ENCODE data around the gene DLG2. TPM values are rescaled to one million over a fixed set of nuclear protein-coding genes. Genes with fewer than 3 reads are reported as not detected.
"Not testable (repeated sequence)": the region's sequence is repeated elsewhere in the genome, so short reads cannot be mapped to it uniquely, and the experiment has no call there.

DLG2 gene
- total RNA-seq, 1 experiment from 2014 or later: 12.1 TPM

- Histone ChIP-seq H3K36me3 (no peaks in the 10 kb centered on the region), H3K9me3 (replicated peaks) (no peaks in the 10 kb centered on the region), H3K4me1 (no peaks in the 10 kb centered on the region), H3K4me3 (no peak overlapping the region), H3K27me3 (peaks cover 20% of the 10 kb centered on the region), H3K27ac (no peak overlapping the region)
- DNase-seq: no peak
Observed at GRCh38 chr11:83438438-83438837, 2188.7 kb downstream of the DLG2 start.

- no peaks in the 10 kb centered on the region for H3K4me1 ChIP-seq
Observed at GRCh38 chr11:83437939-83438338, 2189.2 kb downstream of the DLG2 start.

GRCh38 chr11:83436855-83437254, 2190.3 kb downstream of the DLG2 start:
- Histone ChIP-seq H3K4me1 (no peaks in the 10 kb centered on the region), H3K4me3 (no peak overlapping the region), H3K9me3 (replicated peaks) (no peaks in the 10 kb centered on the region; the same call in 1 of the 2 replicates), H3K27me3 (peaks cover 20% of the 10 kb centered on the region), H3K27ac (no peak overlapping the region), H3K36me3 (no peaks in the 10 kb centered on the region)
- DNase-seq: no peak

More at GRCh38 chr11:83437939-83438338, 2189.2 kb downstream of the DLG2 start:
- H3K27me3 ChIP-seq: peaks cover 20% of the 10 kb centered on the region
- H3K9me3 ChIP-seq (replicated peaks): no peaks in the 10 kb centered on the region; the same call in 1 of the 2 replicates
- H3K4me3 ChIP-seq: no peak overlapping the region
- no peaks in the 10 kb centered on the region for H3K36me3 ChIP-seq
- no peak overlapping the region for H3K27ac ChIP-seq
- DNase-seq: no peak

- DNase-seq: peak in 1 of 2 experiments; percentile 19
- not testable (repeated sequence) for H3K9me3 ChIP-seq (replicated peaks); H3K36me3 ChIP-seq; H3K27ac ChIP-seq; H3K4me3 ChIP-seq; H3K4me1 ChIP-seq
- peaks cover 20% of the 10 kb centered on the region for H3K27me3 ChIP-seq
Observed at GRCh38 chr11:83434812-83435211, 2192.3 kb downstream of the DLG2 start.

GRCh38 chr11:83427943-83428342, 2199.2 kb downstream of the DLG2 start:
- no peak for DNase-seq
- no peak overlapping the region for H3K27ac ChIP-seq
- H3K27me3 ChIP-seq: 0 out of 2 replicates have a peak, but pooled peaks cover 4% of the 10 kb centered on the region
- no peaks in the 10 kb centered on the region for H3K36me3 ChIP-seq
- no peaks in the 10 kb centered on the region for H3K4me1 ChIP-seq
- H3K9me3 ChIP-seq (replicated peaks): no peaks in the 10 kb centered on the region; the same call in 1 of the 2 replicates
- no peak overlapping the region for H3K4me3 ChIP-seq

- DNase-seq: no peak
- no peaks in the 10 kb centered on the region for H3K9me3 ChIP-seq (replicated peaks)
- no peak overlapping the region for H3K4me3 ChIP-seq
- no peaks in the 10 kb centered on the region for H3K36me3 ChIP-seq
- H3K4me1 ChIP-seq: no peaks in the 10 kb centered on the region
- H3K27ac ChIP-seq: no peak overlapping the region
- H3K27me3 ChIP-seq: 0 out of 2 replicates have a peak, but pooled peaks cover 4% of the 10 kb centered on the region
Observed at GRCh38 chr11:83427501-83427900, 2199.6 kb downstream of the DLG2 start.

- Histone ChIP-seq H3K36me3 (no peaks in the 10 kb centered on the region), H3K27me3 (peaks cover 4% of the 10 kb centered on the region; the same call in 1 of the 2 replicates), H3K9me3 (replicated peaks) (no peaks in the 10 kb centered on the region), H3K27ac (no peak overlapping the region), H3K4me3 (no peak overlapping the region), H3K4me1 (no peaks in the 10 kb centered on the region)
- no peak for DNase-seq
Observed at GRCh38 chr11:83425137-83425466, 2202.0 kb downstream of the DLG2 start.

GRCh38 chr11:83424376-83425136, 2202.6 kb downstream of the DLG2 start:
- no peaks in the 10 kb centered on the region for H3K36me3 ChIP-seq
- peaks cover 2% of the 10 kb centered on the region; the same call in 1 of the 2 replicates for H3K27me3 ChIP-seq
- H3K4me3 ChIP-seq: no peak overlapping the region
- no peak overlapping the region for H3K27ac ChIP-seq
- no peaks in the 10 kb centered on the region for H3K9me3 ChIP-seq (replicated peaks)
- H3K4me1 ChIP-seq: no peaks in the 10 kb centered on the region
- no peak for DNase-seq

GRCh38 chr11:83422641-83423040, 2204.5 kb downstream of the DLG2 start:
- not testable (repeated sequence) for H3K9me3 ChIP-seq (replicated peaks); H3K4me3 ChIP-seq; H3K27ac ChIP-seq; H3K27me3 ChIP-seq; DNase-seq; H3K36me3 ChIP-seq; H3K4me1 ChIP-seq

GRCh38 chr11:83410605-83411565, 2216.3 kb downstream of the DLG2 start:
- no peaks in the 10 kb centered on the region for H3K4me1 ChIP-seq
- H3K9me3 ChIP-seq (replicated peaks): 0 out of 2 replicates have a peak, but pooled peaks cover under 1% of the 10 kb centered on the region

GRCh38 chr11:83409891-83410290, 2217.3 kb downstream of the DLG2 start:
- Histone ChIP-seq H3K4me1 (no peaks in the 10 kb centered on the region), H3K36me3 (no peaks in the 10 kb centered on the region), H3K27ac (no peak overlapping the region), H3K27me3 (no peaks in the 10 kb centered on the region), H3K4me3 (no peak overlapping the region), H3K9me3 (replicated peaks) (no peaks in the 10 kb centered on the region)
- no peak for DNase-seq

More at GRCh38 chr11:83410605-83411565, 2216.3 kb downstream of the DLG2 start:
- Histone ChIP-seq H3K4me3 (no peak overlapping the region), H3K36me3 (no peaks in the 10 kb centered on the region), H3K27ac (no peak overlapping the region), H3K27me3 (no peaks in the 10 kb centered on the region)
- DNase-seq: no peak

- Histone ChIP-seq H3K4me1 (no peaks in the 10 kb centered on the region), H3K27ac (no peak overlapping the region), H3K27me3 (no peaks in the 10 kb centered on the region), H3K36me3 (no peaks in the 10 kb centered on the region), H3K9me3 (replicated peaks) (no peaks in the 10 kb centered on the region), H3K4me3 (no peak overlapping the region)
- no peak for DNase-seq
Observed at GRCh38 chr11:83409476-83409875, 2217.7 kb downstream of the DLG2 start.

GRCh38 chr11:83408946-83409345, 2218.2 kb downstream of the DLG2 start:
- DNase-seq: no peak
- no peaks in the 10 kb centered on the region for H3K9me3 ChIP-seq (replicated peaks)
- no peaks in the 10 kb centered on the region for H3K36me3 ChIP-seq
- H3K27ac ChIP-seq: no peak overlapping the region
- no peak overlapping the region for H3K4me3 ChIP-seq
- peaks cover 4% of the 10 kb centered on the region; the same call in 1 of the 2 replicates for H3K4me1 ChIP-seq
- H3K27me3 ChIP-seq: no peaks in the 10 kb centered on the region

All from SJCRH30 (cell line).